ENCODE data around the gene POLR3G.

- TF ChIP-seq, protein P1, sequence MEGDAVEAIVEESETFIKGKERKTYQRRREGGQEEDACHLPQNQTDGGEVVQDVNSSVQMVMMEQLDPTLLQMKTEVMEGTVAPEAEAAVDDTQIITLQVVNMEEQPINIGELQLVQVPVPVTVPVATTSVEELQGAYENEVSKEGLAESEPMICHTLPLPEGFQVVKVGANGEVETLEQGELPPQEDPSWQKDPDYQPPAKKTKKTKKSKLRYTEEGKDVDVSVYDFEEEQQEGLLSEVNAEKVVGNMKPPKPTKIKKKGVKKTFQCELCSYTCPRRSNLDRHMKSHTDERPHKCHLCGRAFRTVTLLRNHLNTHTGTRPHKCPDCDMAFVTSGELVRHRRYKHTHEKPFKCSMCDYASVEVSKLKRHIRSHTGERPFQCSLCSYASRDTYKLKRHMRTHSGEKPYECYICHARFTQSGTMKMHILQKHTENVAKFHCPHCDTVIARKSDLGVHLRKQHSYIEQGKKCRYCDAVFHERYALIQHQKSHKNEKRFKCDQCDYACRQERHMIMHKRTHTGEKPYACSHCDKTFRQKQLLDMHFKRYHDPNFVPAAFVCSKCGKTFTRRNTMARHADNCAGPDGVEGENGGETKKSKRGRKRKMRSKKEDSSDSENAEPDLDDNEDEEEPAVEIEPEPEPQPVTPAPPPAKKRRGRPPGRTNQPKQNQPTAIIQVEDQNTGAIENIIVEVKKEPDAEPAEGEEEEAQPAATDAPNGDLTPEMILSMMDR (conservative IDR thresholded peaks at IDR 0.05), result no peak
- no peak for TF ChIP-seq ZFX (IDR thresholded peaks at IDR 0.05)
Measured at GRCh38 chr5:90480699-90481098, 6.0 kb downstream of the POLR3G start.
